Measurements from ENCODE around the gene TXNDC15. TPM values are rescaled to one million over a fixed set of nuclear protein-coding genes. Genes with fewer than 3 reads are reported as not detected.

The TXNDC15 gene
- total RNA-seq, 1 donor = 141 TPM

DNA sequence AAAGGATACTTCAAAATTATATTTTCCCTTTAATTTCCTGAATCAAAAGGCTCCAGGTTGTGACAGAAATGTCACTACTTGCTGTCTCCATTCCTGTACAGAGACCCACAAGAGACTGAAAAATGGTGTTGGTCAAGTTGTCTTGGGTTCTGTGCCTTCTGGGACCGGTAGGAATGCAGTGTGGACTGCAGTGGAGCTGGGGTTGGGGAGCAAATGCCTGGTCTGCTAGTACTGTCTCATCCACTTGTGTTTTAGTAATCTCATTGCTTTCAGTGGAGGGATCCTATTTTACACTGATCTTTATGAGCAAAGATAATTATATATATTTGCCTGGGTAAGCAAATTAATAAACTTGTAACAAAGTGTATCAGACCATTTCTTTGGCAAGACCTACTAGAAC lies 69.4 kb downstream of the TXNDC15 start:
- DNase-seq (ENCODE audit: low read depth) = no peak
- TF ChIP-seq, protein P1, sequence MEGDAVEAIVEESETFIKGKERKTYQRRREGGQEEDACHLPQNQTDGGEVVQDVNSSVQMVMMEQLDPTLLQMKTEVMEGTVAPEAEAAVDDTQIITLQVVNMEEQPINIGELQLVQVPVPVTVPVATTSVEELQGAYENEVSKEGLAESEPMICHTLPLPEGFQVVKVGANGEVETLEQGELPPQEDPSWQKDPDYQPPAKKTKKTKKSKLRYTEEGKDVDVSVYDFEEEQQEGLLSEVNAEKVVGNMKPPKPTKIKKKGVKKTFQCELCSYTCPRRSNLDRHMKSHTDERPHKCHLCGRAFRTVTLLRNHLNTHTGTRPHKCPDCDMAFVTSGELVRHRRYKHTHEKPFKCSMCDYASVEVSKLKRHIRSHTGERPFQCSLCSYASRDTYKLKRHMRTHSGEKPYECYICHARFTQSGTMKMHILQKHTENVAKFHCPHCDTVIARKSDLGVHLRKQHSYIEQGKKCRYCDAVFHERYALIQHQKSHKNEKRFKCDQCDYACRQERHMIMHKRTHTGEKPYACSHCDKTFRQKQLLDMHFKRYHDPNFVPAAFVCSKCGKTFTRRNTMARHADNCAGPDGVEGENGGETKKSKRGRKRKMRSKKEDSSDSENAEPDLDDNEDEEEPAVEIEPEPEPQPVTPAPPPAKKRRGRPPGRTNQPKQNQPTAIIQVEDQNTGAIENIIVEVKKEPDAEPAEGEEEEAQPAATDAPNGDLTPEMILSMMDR (IDR thresholded peaks at IDR 0.05; ENCODE audit: insufficient read depth, low read depth, low read length) = no peak
- H3K4me3 ChIP-seq (ENCODE audit: low read depth, low read length) = no peak overlapping the region

DNA sequence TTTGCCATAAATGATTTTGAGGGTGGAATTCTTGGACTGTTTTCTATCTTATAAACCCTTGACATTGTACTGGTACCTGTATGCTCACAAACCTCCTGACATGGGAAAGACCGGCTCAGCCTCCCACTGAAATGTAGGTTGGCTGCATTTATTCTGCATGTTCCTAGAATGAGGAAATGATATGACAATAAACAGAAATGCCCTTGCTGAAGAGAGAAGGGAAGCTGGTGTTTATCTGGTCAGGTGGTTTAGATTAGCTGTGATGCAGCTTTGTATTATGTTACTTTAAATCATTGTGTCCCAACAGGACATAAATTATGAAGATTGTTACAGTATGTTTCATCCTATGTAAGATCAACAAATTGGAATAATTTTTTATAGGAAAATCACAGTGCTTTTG lies 70.5 kb downstream of the TXNDC15 start:
- TF ChIP-seq, protein P1 (IDR thresholded peaks at IDR 0.05; ENCODE audit: insufficient read depth, low read depth, low read length) = no peak
- peak; percentile 50 for DNase-seq (ENCODE audit: low read depth)
- no peak overlapping the region for H3K4me3 ChIP-seq (ENCODE audit: low read depth, low read length)

DNA sequence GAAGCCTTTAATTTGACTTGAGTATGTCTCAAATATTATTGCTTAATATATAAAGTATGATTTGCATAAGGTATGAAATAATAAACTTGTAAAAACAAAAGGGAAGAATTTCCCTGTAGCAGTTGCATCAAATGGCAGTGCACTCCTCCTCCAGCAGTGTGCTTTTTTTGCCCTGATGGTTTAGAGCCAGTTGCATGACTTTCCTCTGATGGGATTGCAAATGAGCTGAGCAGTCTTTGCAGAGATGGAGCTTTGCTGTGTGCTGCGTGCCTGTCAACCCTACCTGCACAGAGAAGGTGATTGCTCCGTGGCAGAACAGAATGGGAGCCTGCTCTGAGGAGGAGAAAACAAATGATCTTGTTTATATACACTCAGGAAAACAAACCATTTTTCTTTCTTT lies 70.9 kb downstream of the TXNDC15 start:
- TF ChIP-seq, protein P1 (IDR thresholded peaks at IDR 0.05; ENCODE audit: insufficient read depth, low read depth, low read length) = no peak
- no peak overlapping the region for H3K4me3 ChIP-seq (ENCODE audit: low read depth, low read length)
- no peak for DNase-seq (ENCODE audit: low read depth)

DNA sequence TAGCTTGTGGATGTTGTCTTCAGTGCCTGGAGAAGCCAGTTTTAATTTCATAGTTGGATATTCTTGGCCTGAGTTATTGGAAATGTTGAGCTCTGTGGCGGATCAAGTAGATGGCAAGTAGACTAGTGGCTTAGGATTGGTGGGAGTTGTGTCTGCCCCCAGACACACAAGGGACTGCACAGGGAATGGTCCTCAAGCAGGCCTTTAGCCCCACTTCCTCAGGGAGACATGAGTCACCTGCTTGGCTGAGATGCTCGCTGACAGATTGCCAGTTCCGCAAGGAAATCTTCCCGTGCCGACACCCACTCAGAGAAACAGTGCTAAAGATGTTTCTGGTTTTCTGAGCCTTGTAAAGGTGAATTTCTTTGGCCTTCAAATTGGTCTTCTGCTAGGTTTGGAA lies 74.7 kb downstream of the TXNDC15 start:
- TF ChIP-seq, protein P1 (IDR thresholded peaks at IDR 0.05; ENCODE audit: insufficient read depth, low read depth, low read length) = no peak
- H3K4me3 ChIP-seq (ENCODE audit: low read depth, low read length) = no peak overlapping the region
- DNase-seq (ENCODE audit: low read depth) = no peak

DNA sequence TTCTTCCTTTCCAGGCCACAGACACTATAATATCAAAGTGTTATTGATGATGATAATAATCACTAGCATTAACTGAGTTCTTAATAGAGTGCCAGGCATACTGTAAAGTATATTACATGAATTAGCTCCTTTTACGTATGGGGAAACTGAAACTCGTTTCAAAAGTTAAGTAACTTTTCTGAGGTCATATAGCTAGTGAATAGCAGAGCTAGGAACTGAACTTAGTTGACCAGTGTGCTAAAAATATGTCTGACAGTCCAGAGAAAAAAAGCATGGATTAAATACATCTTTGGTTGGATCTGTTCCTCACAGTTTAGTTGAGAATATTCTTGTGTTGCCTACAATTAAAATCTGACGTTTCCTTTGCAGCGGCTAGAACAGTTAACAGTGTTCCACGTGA lies 75.1 kb downstream of the TXNDC15 start:
- TF ChIP-seq, protein P1 (IDR thresholded peaks at IDR 0.05; ENCODE audit: insufficient read depth, low read depth, low read length) = no peak
- no peak for DNase-seq (ENCODE audit: low read depth)

More for the DNA sequence above, 75.1 kb downstream of the TXNDC15 start:
- H3K4me3 ChIP-seq (ENCODE audit: low read depth, low read length) = no peak overlapping the region

Small RNA genes lying within 50 kb of the gene (small RNA-seq; reads per million reads assigned to genes)
- gene MIR4461 = not detected
- not detected for gene MTND3P25
- gene MTND4LP30 = not detected

Other genes with a start within 250 kb of the TXNDC15 start
- 40.6 and 51.0 TPM in 2 replicates for gene SAR1B, start 241.5 kb upstream of the TXNDC15 start, total RNA-seq
- gene SEC24A, start 225.6 kb upstream of the TXNDC15 start, total RNA-seq = 33.5 and 47.9 TPM in 2 replicates
- 21.9 and 33.2 TPM in 2 replicates for gene CAMLG, start 135.8 kb upstream of the TXNDC15 start, total RNA-seq
- 26.1 and 29.8 TPM in 2 replicates for gene DDX46, start 115.6 kb upstream of the TXNDC15 start, total RNA-seq
- 46.4 and 59.6 TPM in 2 replicates for gene C5orf24, start 28.4 kb upstream of the TXNDC15 start, total RNA-seq
- 4.5 and 4.7 TPM in 2 replicates for gene PCBD2, start 30.8 kb downstream of the TXNDC15 start, total RNA-seq
- gene CATSPER3, start 93.5 kb downstream of the TXNDC15 start, total RNA-seq = under 0.01 TPM in 1 of 2 replicates, not detected in the other
- 19.9 and 66.7 TPM in 2 replicates for gene PITX1, start 159.9 kb downstream of the TXNDC15 start, total RNA-seq

Data from fibroblast of villous mesenchyme (primary cell).